IPS-18a (cell line): ENCODE measurements around the gene KDM2A.
"Not testable (repeated sequence)": the region's sequence is repeated elsewhere in the genome, so short reads cannot be mapped to it uniquely, and the experiment has no call there.

Experiments used
- H3K27ac ChIP-seq: one replicate; pipeline ENCODE4 v1.5.1; 2013; ENCODE audit warnings: low read length
- H3K27me3 ChIP-seq: one replicate; pipeline ENCODE4 v1.6.1; 2013; ENCODE audit warnings: mild to moderate bottlenecking, low read length; ENCODE audit not compliant: control insufficient read depth, insufficient read depth
- H3K36me3 ChIP-seq: one replicate; pipeline ENCODE4 v1.6.1; 2013; ENCODE audit warnings: low read depth, low read length; ENCODE audit not compliant: control insufficient read depth
- H3K4me1 ChIP-seq: one replicate; pipeline ENCODE4 v1.6.1; 2013; ENCODE audit warnings: low read depth, low read length; ENCODE audit not compliant: control insufficient read depth
- H3K4me3 ChIP-seq: one replicate; pipeline ENCODE4 v1.5.1; 2013; ENCODE audit warnings: low read length
- H3K9ac ChIP-seq: one replicate; pipeline ENCODE4 v1.6.1; 2013; ENCODE audit warnings: mild to moderate bottlenecking, low read length, moderate library complexity
- H3K9me3 ChIP-seq: one replicate; pipeline ENCODE4 v1.6.1; 2013; ENCODE audit warnings: low read depth, low read length; ENCODE audit not compliant: control insufficient read depth

KDM2A gene

GRCh38 chr11:67119585-67120391 is 725 bp downstream of the KDM2A start:
- Histone ChIP-seq H3K9me3 (no peaks in the 10 kb centered on the region), H3K9ac (peak overlapping the region; percentile 73), H3K27me3 (peaks cover 11% of the 10 kb centered on the region), H3K4me1 (peaks cover 10% of the 10 kb centered on the region), H3K36me3 (no peaks in the 10 kb centered on the region), H3K4me3 (peak overlapping the region; percentile 86), H3K27ac (peak overlapping the region; percentile 0)

DNA sequence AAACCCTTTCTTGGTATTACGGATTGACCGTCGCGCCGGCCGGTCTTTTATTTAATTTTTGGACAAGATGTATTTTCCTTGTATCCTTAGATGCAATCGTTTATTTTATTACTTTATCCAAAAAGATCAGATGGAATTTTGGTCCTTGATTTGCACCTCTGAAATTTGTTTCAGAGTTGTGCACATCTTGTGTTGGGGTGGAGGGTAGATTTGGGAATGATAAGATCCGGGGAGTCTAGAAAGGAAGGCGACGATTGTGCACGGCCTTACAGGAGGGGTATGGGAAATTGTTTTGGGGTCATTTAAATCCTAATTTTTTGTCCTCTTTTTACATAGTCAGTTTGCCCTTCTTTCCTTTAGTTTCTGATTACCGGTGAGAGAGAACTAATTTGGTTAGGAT is 1.4 kb downstream of the KDM2A start:
- H3K4me1 ChIP-seq = peaks cover 10% of the 10 kb centered on the region
- H3K27me3 ChIP-seq = peaks cover 11% of the 10 kb centered on the region
- peak overlapping the region; percentile 86 for H3K4me3 ChIP-seq
- peak overlapping the region; percentile 0 for H3K27ac ChIP-seq
- H3K9me3 ChIP-seq = no peaks in the 10 kb centered on the region
- H3K9ac ChIP-seq = peak overlapping the region; percentile 73
- H3K36me3 ChIP-seq = no peaks in the 10 kb centered on the region

DNA sequence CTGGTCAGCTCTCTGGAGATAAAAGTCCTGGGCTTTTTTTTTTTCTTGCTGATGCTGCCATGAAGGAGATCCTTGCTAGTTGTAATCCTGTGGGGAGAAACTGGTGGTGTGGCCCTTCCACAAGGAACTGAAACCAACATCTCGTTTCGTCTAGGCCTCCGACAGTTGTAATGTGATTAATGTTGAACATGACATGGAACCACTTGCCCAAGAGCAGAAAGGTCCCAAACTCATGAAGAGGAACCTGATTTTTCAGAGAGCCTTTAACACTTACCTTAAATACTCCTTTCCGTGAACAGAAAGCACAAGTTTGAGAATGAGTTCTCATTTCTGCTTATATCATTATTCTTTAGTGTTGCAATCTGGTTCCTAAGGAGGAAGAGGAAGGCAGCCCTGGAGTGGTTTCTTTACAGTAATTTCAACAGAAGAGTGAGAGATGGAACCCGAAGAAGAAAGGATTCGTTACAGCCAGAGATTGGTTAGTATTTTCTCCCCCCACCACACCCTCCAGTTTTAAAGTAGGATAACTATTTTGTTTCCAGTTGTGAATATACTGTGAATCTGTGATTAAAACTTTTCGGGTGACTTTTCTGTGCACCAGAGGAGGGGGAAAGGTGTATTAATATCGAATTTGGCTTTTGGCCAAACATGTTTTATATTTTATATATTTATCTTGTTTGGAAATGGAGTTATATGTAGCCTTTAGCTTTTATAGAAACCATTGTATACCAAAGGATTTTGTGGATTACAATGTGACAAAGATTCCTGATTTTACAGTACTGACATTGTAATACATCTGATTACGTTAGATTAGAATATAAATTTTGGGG is 2.0 kb downstream of the KDM2A start:
- Histone ChIP-seq H3K27me3 (peaks cover 11% of the 10 kb centered on the region), H3K4me1 (peaks cover 10% of the 10 kb centered on the region), H3K9me3 (no peaks in the 10 kb centered on the region), H3K9ac (peak overlapping the region; percentile 73), H3K4me3 (peak overlapping the region; percentile 86), H3K27ac (no peak overlapping the region), H3K36me3 (no peaks in the 10 kb centered on the region)

- H3K4me1 ChIP-seq, H3K27me3 ChIP-seq, H3K36me3 ChIP-seq, H3K9me3 ChIP-seq, H3K4me3 ChIP-seq, H3K9ac ChIP-seq, H3K27ac ChIP-seq: not testable (repeated sequence)
Measured at GRCh38 chr11:67123801-67124200, 4.7 kb downstream of the KDM2A start.

GRCh38 chr11:67126243-67126642 is 7.2 kb downstream of the KDM2A start:
- not testable (repeated sequence) for H3K4me1 ChIP-seq, H3K27ac ChIP-seq, H3K36me3 ChIP-seq, H3K9ac ChIP-seq, H3K27me3 ChIP-seq, H3K4me3 ChIP-seq, H3K9me3 ChIP-seq

DNA sequence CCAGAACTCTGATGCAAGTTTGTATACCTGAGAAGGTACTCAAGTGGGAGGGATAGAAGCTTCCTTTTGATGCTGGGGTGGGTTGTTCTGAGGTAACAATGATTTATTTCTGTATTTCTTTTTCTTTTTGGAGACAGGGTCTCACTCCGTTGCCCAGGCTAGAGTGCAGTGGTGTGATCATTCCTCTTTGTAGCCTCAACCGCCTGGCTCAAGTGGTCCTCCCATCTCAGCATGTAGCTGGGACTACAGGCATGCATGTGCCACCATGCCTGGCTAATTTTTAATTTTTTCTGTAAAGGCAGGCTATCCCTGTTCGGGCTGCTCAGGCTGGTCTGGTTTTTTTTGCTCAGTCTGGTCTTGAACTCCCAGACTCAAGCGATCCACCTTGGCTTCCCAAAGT is 7.9 kb downstream of the KDM2A start:
- no peak overlapping the region for H3K9ac ChIP-seq
- no peak overlapping the region for H3K4me3 ChIP-seq
- no peaks in the 10 kb centered on the region for H3K4me1 ChIP-seq
- no peaks in the 10 kb centered on the region for H3K9me3 ChIP-seq
- H3K36me3 ChIP-seq = peaks cover 10% of the 10 kb centered on the region
- no peaks in the 10 kb centered on the region for H3K27me3 ChIP-seq
- no peak overlapping the region for H3K27ac ChIP-seq

DNA sequence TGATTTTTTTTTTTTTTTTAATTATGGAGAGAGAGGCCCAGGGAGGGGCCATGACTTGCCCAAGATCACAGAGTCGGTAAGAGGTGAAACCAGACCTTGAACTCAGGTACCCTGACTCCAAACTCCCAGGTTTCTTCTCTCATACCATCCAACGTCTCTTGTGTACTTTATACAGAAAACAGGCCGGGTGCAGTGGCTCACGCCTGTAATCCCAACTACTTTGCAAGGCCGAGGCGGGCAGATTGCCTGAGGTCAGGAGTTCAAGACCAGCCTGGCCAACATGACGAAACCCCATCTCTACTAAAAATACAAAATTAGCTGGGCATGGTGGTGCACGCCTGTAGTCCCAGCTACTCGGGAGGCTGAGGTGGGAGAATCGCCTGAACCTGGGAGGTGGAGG is 11.8 kb downstream of the KDM2A start:
- H3K9me3 ChIP-seq, H3K4me1 ChIP-seq: not testable (repeated sequence)

DNA sequence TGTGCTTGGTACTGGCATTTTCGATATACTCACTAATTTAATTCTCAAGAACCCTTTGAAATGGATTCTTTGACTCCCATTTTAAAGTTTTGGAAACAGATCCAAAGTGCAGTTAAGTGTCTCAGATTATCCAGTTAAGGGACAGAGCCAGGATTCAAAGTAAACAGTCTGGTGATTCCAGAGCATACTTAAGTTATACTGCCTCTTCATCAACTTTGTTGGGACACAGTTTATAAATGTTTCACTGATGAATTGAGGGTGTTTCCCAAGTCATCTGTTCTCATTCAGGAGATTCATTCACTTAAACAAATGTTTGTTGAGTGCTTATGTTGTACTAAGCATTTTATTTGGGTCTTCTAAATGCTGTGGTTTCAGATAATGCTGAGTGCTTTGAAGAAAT is 17.1 kb downstream of the KDM2A start:
- H3K27ac ChIP-seq = no peak overlapping the region
- H3K4me3 ChIP-seq = no peak overlapping the region
- no peaks in the 10 kb centered on the region for H3K27me3 ChIP-seq
- no peaks in the 10 kb centered on the region for H3K9me3 ChIP-seq
- peaks cover 57% of the 10 kb centered on the region for H3K36me3 ChIP-seq
- H3K9ac ChIP-seq = no peak overlapping the region
- no peaks in the 10 kb centered on the region for H3K4me1 ChIP-seq

More for the DNA sequence above, 11.8 kb downstream of the KDM2A start:
- not testable (repeated sequence) for H3K9ac ChIP-seq, H3K4me3 ChIP-seq, H3K27me3 ChIP-seq, H3K27ac ChIP-seq
- peaks cover 39% of the 10 kb centered on the region for H3K36me3 ChIP-seq

DNA sequence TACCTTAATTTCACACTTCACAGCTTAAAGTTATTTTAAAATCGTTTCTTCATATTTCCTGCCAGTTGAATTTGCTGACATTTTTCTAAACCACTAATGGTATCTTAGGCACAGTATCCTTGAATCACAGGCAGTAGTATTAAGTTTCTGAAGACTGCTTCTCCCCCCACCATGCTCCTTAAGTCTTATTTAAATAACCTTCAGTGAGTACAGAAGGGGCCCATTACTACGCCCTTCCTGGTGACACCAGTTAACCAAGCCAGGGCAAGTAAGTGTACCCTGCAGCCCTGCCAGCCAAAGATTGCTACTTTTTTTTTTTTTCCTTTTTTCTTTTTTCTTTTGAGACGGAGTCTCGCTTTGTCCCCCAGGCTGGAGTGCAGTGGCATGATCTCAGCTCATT is 19.9 kb downstream of the KDM2A start:
- H3K9ac ChIP-seq = no peak overlapping the region
- H3K27me3 ChIP-seq = no peaks in the 10 kb centered on the region
- H3K4me1 ChIP-seq = no peaks in the 10 kb centered on the region
- H3K36me3 ChIP-seq = peaks cover 39% of the 10 kb centered on the region
- no peaks in the 10 kb centered on the region for H3K9me3 ChIP-seq
- H3K4me3 ChIP-seq = no peak overlapping the region
- no peak overlapping the region for H3K27ac ChIP-seq

DNA sequence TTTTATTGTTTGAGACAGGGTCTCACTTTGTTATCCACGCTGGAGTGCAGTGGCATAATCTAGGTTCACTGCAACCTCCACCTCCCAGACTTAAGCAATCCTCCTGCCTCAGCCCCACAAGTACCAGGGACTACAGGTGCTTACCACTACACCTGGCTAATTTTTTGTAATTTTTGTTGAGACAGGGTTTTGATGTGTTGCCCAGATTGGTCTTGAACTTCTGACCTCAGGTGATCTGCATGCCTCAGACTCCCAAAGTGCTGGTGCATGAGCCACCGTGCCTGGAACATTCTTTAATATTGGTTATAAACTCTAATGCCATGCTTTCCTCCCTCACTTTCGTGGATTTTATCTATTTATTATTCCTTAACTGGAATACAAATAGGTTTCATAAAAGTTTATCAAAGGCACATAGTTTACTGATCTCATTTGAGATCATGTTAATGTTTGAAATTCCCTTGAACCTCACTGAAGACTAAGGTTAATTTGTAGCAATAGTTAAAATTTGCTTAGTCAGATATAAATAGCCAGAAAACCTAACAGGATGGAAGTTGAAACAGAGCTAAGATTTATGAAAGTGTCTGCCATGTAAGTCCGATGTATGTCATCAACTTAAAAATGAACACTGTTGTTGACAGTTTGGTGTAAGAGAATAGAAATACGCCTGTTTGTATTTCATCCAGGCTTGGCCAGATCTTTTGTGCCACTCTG is 27.6 kb downstream of the KDM2A start:
- no peaks in the 10 kb centered on the region for H3K9me3 ChIP-seq
- no peak overlapping the region for H3K4me3 ChIP-seq
- H3K4me1 ChIP-seq = no peaks in the 10 kb centered on the region
- H3K9ac ChIP-seq = no peak overlapping the region
- H3K36me3 ChIP-seq = peaks cover 18% of the 10 kb centered on the region
- no peak overlapping the region for H3K27ac ChIP-seq
- no peaks in the 10 kb centered on the region for H3K27me3 ChIP-seq

- no peaks in the 10 kb centered on the region for H3K27me3 ChIP-seq
Measured at GRCh38 chr11:67153971-67154370, 34.9 kb downstream of the KDM2A start.

More at GRCh38 chr11:67153971-67154370, 34.9 kb downstream of the KDM2A start:
- Histone ChIP-seq H3K4me1 (no peaks in the 10 kb centered on the region), H3K27ac (no peak overlapping the region), H3K36me3 (peaks cover 11% of the 10 kb centered on the region), H3K9ac (no peak overlapping the region), H3K9me3 (no peaks in the 10 kb centered on the region), H3K4me3 (no peak overlapping the region)
